ENCODE results near the gene TMEM72.

- no peak for TF ChIP-seq POLR2A (IDR thresholded peaks at IDR 0.05; ENCODE audit: low read length)
- TF ChIP-seq GATA1 (IDR thresholded peaks at IDR 0.05; ENCODE audit: low read depth, low read length): no peak
Observed at GRCh38 chr10:44982496-44982895, 71.4 kb downstream of the TMEM72 start.

Data from erythroblast (primary cell).